ENCODE measurements around the gene PTH1R.
"Not testable (repeated sequence)": the region's sequence is repeated elsewhere in the genome, so short reads cannot be mapped to it uniquely, and the experiment has no call there.

The PTH1R gene

DNA sequence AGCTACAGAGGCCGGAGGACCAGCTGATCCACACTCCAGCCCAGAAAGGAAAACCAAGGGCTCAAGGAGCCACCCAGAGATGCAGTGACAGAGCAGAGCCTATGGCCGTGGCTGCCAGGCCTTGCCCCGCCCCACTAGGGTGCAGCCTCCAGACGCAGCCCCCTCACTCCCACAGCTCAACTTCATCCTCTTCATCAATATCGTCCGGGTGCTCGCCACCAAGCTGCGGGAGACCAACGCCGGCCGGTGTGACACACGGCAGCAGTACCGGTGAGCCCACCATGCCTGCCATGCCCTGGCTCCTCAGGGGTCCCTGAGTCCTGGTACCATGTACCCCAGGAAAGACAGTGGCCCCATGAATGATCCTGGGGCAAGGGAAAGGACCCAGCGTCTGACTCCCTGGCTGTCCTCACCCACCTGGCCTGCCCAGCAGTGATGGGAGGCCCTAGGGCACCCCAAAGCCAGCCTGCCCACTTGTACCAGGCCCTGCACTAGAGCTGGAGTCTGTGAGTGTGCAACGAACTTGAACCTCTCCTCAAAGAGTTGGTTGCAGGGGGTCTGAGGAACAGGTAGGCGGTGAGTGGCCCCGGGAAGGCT lies 24.2 kb downstream of the PTH1R start:
- no peak for DNase-seq

DNA sequence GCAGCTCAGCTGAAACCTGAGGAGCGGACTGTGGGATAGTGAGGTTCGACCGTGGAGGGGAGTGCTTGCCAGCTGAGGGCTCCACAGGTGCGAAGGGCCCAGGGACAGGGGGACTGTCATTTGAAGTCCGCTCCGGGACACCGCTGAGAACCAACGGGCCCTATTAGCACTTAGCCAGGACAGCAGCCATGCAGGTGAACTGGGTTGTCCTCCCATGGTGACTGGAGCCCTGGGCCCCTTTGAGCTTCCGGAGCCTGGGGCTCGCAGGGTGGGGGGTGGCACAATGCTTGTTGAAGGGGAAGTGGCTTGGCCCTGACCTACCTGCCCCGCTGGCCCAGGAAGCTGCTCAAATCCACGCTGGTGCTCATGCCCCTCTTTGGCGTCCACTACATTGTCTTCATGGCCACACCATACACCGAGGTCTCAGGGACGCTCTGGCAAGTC lies 24.7 kb downstream of the PTH1R start:
- DNase-seq = no peak

DNA sequence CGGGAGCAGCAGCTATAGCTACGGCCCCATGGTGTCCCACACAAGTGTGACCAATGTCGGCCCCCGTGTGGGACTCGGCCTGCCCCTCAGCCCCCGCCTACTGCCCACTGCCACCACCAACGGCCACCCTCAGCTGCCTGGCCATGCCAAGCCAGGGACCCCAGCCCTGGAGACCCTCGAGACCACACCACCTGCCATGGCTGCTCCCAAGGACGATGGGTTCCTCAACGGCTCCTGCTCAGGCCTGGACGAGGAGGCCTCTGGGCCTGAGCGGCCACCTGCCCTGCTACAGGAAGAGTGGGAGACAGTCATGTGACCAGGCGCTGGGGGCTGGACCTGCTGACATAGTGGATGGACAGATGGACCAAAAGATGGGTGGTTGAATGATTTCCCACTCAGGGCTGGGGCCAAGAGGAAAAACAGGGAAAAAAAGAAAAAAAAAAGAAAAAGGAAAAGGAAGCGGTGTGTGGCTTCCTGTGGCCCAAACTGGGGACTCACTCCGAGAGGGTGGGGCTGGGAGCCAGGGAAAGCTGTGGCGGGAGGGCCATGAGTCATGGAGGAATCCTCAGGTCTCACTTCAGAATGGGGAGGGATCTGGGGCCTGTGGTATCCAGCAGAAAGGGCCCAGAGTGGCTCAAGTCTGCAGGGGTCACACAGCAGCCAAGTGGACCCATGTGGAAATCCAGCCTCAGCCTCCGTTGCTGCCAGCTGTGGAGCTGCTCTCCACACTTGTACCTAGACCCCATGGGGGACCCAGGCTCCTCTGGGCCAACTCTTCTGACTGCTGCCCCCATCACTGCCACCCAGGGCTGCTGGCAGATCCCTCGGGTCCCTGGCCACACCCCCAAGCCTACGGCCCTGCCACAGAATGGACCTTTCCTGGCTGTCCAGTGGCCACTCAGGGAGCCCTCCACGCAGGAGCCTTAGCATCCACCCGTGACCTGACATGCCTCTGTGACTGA lies 26.1 kb downstream of the PTH1R start:
- no peak for DNase-seq

DNA sequence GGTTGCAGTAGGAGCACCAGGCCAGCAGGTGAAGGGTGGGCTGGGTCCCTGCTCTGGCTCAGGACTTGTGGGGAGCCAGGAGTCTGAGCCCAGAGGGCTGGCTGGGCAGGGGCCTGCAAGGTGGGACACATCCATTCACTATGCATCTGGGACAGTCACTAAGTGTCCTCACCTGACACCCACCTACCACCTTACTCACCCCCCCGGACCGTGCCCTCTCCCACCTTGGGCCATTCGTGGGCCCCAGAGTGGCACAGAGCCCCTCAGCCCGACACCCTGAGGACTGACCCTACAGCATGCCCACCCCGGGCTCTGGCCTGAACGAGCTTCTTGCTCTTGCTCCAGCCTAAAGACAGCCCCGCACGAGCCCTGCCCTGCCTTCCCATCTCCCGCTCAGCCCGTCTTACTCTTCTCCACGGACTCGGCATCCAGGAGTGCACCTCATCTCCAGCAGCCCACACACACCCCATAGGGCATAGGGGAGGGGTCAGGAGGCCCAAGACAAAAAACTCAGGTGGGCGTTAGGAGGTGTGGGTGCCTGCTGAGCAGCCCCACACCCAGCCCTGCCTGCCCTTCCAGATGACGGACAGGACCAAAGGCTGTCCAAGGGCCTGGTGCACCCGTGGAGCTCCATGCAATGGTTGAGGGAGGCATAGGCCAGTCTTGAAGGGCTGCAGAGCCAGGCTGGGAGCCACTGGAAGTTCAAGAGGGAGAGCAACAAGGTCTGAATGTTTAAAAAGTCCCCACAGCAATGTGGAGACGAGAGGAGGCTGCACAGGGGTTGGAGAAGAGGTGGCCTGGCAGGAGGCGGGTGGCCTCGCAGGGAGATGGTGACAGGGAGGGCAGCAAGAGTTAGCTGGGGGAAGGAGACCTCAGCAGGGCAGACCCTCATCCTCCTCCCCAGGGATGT lies 27.0 kb downstream of the PTH1R start:
- no peak for DNase-seq

DNA sequence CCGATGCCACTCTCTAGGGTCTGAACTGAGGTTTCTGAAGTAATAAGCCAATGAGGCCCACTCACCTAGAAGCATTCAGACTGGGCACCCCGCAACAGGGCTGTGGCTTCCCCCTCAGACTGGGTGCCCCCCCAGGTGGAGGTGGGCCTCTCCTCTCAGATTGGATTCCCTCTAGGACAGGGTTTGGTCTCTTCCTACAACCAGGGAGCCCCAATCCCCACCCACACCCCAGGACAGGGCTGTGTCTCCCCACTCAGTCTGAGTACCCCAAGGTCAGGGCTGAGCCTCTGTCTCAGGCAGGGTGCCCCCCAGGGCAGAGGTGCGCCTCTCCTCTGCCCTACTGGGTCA lies 27.7 kb downstream of the PTH1R start:
- no peak for DNase-seq

DNA sequence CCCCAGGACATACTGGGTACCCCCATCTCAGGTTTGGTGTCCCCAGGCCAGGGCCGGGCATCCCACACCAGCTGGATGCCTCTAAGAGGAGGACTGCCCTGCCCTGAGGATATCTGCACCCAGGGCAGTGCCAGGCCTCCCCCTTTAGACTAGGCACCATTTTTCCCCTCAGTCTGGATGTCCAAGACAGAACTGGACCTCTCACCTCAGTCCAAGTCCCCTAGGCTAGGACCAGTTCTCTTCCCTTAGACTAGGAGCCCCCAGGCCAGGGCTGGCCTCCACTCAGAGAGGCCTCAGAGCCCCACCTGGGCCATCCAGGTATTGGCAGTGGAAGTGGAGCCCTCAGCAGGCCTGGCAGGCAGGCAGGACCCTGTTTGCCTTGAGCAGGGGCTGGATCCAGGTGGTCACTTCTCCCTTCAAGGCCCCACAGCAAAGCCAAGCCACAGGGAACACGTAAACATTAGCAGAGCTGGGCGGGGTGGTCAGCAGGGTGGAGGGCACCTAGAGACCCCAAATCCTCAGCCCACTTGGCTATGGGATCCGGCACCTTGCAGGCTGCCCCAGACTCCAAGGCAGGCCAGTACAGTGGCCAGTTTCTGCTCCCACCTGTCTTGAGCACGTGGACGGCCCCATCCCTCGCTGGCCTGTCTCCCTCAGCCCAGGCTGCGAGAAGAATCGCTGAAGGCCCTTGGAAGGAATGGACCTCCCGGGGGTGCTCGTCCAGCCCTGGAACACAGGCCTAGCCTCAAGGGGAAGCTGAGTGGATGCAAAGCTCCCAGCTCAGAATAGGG lies 28.3 kb downstream of the PTH1R start:
- DNase-seq = no peak

DNA sequence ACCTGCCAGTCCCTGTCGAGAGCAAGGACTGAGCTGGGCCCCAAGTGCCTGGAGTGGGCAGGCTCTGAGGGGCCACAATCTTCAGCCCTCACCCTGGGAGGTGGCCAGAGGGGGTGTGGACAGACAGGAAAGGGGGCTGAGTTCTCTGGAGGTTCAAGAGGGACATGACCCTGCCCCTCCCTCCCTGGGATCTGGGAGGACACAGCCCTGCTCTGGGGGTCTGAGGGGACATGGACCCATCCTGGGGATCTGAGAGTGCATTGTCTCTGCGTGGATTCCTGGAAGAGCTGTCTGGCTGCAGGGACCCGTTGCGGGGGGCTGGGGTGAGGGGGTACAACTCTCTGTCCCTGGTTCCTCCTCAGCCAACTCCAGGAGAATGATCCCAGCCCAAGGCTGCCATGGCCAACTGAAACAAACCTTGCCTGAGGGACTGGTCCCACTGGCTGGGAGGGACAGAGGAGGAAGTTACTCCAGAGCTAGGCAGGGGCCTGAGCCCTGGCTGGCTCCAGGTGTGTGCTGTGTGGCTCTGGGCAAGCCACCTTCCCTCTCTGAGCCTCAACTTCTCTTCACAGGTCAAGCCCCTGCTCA lies 29.0 kb downstream of the PTH1R start:
- no peak for DNase-seq

DNA sequence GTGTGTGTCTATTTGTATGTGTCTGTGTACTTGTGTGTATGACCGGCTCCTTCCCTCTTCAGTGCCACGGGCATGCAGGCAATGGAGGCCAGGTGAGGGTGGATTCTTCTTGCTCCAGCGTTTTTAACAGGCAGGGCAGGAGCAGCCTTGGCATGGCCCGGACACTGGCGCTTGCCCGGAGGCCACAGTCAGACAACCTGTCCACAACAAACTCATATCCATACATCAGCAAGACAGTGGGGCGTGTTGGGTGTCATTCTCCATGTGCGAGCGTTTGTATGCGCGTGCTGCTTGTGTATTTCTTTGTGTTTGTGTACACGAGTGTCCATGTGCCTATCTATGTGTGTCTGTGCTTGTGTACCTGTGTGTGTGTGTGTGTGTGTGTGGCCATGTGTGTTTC lies 29.8 kb downstream of the PTH1R start:
- no peak for DNase-seq

DNA sequence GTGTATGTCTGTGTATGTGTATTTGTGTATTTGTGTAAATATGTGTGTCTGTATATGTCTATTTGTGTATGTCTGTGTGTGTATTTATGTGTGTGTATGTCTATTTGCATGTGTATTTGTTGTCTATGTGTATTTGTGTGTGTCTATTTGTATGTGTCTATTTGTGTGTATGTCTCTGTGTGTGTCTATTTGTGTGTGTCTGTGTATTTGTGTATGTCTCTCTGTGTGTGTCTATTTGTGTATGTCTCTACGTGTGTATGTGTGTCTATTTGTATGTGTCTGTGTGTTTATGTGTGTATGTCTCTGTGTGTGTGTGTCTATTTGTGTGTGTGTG lies 30.4 kb downstream of the PTH1R start:
- DNase-seq = no peak

DNA sequence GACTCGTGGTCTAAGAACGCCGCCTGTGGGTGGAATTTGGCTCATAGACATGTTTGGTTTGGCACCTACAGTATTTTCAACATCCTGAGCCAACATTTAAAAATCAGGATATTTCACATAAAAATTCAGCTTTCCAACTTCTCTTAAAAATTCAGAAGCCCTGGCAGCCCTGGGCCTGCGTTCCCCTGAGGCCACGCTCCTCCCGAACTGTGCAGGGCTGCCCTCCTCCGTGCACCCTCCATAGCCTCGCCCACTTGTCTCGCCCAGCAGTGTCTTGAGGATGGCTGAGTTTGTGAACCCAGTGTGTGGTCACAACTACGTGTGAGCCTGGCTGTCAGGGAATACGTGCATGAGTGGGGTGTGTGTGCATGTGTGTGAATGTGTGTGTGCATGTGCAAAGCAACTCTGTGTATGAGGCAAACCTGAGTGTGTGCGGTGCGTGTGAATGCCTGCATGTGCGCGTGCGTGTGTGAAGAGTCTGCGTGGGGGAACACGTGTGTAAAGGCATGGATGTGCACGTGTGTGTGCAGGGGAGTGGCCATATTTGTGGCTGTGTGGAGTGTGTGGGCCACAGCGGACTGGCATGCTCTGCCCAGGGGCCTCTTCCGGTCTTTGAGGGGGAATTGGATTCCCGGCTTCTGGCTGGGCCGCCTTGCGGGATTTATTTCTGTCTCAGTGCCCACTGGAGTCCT lies 30.9 kb downstream of the PTH1R start:
- no peak for DNase-seq

DNA sequence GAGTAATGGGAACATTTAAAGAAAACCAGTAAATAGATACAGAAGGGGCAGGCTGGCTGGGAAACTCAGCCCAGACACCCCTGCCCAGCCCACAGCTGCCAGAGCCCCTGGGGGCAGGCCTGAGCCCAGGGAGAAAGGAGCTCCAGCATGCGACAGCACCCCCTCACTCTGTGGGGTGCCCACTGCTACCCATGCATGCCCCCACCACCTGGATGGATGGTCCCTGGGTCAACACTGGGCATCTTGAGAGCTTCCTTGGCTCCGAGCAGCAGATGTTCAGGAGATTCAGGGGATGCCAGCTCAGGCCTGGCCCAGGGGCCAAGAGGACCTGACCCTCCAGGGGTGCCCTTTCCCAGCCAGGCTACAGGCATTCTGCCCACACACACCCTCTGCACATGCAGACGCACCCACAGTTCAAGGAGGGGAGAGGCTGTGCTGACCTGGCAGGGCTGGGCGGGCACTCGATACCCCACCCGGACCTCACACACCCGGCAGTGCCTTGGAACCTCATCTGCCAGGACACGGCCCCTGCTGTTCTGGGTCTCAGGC lies 31.5 kb downstream of the PTH1R start:
- DNase-seq = no peak

DNA sequence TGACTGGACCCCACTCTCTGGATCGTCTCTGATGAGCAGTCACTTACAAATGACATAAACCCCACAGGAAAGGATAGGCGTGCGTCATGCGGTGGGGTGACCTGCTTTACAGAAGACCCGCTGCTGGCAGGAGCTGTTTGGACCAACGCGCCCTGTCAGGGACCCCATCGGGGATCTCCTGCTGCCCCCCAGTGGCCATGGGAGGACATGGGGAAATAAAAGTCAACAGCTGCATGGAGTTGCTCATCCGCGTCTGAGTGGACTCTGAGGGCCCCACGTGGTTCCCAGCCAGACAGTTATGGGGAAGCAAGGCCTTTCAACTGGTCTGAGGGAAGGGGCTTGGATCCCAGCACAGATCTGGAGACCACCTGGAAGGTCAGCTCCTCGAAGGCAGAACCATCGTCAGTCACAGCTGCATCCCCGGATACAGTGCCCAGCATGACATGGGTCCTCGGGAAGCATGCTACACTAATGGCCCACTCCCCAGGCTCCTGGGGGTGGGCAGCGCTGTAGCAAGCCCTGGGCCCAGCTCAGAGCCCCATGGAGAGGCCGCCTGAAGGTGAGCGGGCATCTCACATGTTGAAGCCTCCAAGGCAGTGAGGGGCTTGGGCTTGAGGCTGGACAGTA lies 32.1 kb downstream of the PTH1R start:
- peak; percentile 55 for DNase-seq

DNA sequence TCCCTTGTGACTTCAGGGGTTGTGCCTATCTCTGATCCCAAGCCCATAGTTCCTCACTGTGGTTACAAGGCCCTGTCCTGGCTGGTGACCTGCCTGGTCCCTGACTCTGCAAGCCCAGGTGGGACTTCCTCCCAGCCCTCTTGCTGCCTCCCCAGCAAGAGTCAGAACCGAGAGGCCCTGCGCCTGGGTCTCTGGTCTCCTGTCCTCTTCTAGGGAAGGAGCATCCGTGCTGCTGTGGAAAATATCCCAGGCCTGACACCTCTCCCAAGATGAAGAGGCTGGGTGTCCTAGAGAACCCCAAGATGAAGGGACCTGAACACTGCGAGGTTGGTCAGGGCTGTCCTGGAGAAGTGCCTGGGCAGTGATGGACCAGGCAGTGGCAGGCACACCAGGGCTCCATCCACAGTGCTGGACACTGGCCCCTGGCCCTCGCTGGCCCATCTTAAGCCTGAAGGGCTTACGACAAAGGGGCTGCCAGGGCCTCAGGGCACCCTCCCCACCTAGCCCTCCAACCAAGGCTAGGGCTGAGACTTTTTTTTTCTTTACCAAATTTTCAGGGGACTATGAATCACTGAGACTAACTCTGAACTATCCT lies 32.7 kb downstream of the PTH1R start:
- DNase-seq = no peak

DNA sequence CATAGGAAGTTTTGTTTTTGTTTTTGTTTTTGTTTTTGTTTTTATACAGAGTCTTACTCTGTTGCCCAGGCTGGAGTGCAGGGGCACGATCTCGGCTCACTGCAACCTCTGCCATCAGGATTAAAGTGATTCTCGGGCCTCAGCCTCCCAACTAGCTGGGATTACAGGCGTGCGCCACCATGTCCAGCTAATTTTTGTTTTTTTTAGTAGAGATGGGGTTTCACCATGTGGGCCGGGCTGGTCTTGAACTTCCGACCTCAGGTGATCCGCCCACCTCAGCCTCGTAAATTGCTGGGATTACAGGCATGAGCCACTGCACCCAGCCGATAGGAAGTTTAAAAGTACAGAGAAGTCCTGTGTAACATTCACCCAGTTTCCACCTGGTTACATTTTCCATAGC lies 33.4 kb downstream of the PTH1R start:
- not testable (repeated sequence) for DNase-seq

DNA sequence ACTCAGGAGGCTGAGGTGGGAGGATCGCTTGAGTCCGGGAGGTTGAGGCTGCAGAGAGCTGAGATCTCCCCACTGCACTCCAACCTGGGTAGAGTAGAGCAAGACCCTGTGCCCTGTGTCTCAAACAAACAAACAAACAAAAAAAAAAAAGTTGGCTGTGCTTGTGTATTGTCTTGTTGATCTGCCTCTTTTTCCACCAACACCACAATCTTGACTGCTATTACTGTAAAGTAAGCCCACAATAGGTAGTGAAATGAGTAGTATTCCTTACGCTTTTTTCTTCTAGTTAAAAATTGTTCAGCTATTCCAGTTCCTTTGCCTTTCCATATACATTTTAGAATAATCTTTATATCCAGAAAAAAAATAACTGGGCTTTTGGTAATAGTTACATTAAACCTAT lies 35.5 kb downstream of the PTH1R start:
- no peak for DNase-seq

DNA sequence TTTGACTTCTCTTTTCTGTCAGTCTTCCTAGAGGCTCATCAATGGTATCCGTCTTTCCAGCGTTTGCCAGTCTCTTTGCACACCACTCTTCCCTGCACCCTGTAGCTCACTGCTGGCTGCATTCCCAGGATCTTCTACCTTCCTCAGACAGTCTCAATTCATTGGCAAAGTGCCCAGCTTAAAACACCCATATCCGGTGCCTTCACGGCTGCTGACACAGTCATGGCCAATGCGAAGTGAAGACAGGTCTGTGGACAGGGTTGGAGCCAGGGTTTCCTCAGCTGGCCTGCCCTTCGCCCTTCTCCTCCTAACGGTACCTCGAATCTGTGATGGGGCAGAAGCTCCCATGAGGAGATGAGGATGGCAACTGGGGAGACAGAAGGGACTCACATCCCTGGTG lies 36.1 kb downstream of the PTH1R start:
- DNase-seq = peak; percentile 80

DNA sequence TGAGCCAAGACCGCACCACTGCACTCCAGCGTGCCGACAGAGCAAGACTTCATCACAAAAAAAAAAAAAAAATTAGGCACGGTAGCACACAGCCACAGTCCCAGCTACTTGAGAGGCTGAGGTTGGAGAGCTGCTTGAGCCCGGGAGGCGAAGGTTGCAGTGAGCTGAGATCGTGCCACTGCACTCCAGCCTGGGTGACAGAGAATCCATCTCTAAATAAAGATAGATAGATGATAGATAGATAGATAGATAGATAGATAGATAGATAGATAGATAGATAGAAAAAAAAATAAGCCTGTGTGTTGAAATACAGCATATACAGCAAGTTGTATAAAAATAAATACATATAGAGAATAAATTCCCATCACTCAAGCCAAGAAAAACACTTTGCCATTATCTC lies 37.3 kb downstream of the PTH1R start:
- DNase-seq = no peak

DNA sequence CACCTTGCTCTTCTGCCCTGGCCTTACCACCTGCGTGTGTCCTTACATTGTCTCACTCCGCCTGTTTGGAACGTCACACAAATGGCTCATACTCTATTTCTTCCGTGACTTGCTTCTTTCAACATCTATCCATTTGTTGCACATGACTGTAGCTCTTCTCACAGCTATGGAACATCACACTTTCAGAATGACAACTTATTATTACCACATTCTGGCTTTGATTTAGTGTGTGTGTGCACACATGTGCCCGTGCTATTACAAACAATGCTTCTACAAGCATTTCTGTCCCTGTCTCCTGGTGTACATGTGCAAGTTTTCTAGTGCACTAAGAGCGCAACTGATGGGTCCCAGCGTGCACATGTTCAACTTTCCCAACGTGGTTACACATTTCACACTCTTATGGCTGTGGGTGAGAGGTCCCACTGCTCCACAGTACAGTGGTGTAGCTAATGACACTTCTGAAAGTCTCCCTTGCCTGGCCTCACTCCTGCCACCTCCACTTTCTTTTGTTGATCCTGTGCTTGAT lies 37.8 kb downstream of the PTH1R start:
- DNase-seq = no peak

DNA sequence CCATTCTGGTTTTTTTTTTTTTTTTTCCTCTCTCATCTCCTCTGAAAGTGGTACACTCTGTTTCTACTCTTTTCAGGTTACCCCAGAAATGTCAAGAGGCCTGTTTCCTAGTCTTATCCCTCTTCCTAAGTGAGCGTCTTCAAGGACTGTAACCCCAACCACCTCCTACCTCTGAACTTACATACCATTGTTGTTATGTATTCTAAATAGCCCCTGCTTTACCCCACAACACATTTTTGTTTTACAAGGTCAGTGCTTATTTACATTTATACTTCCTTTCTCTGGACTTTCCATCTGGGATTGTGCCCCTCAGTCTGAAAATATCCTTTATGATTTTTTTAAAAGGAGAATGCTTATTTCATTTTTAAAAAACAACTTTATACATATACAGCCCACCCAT lies 38.8 kb downstream of the PTH1R start:
- no peak for DNase-seq

DNA sequence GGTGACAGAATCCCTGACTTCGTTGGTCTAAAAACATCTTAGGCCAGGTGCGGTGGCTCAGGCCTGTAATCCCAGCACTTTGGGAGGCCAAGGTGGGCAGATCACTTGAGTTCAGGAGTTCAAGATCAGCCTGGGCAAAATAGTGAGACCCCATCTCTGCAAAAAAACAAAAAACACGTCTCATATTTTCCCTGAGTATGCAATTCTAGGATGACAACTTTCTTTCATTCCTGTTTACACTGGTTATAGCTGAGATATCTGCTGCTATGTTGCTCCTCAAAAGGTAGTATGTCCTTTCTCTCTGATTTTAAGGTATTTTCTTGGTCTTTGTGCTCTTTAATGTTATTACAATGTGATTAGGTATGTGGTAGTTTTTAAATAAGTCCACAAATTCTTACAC lies 39.3 kb downstream of the PTH1R start:
- no peak for DNase-seq

Measured in SHP77 treated with DMSO at 0.1 percent for 48 hours (cell line).